ENCODE measurements around the gene MPHOSPH6.

DNA sequence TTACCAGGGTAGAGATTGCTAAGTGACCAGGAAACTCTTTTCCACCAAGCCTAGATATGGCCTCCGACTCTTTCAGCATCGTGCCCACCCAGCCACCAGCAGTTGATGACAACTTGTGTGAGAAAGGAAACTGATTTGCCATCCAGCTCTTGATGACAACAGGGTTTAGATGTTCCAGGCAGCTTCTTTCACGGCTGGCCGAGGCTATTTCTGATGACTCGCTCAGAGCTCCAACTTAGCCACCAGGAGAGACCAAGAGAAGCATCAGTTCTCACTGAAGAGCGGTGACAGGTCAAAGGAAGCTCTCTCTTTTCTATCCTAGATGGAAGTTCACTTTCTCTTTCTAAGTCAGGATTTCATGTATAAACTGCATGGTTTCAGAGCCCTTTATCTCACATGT, 61.2 kb downstream of the MPHOSPH6 start:
- no peak for TF ChIP-seq CTCF (IDR thresholded peaks at IDR 0.05)
- TF ChIP-seq EP300 (IDR thresholded peaks at IDR 0.05): no peak

All from stomach (tissue), 4 donors.